IPS-20b (cell line): ENCODE measurements around the gene HCN2.

Experiments
- H3K27ac ChIP-seq: one replicate; pipeline ENCODE4 v1.5.1; 2013; ENCODE audit warnings: low read length
- H3K27me3 ChIP-seq: 2 replicates; pipeline ENCODE4 v1.6.1; 2013; ENCODE audit warnings: mild to moderate bottlenecking, low read length, inconsistent platforms; ENCODE audit not compliant: insufficient read depth
- H3K36me3 ChIP-seq: 2 replicates; pipeline ENCODE4 v1.6.1; 2013; ENCODE audit warnings: low read depth, mild to moderate bottlenecking, inconsistent platforms, low read length, moderate library complexity; ENCODE audit not compliant: insufficient read depth
- H3K4me1 ChIP-seq: 2 replicates; pipeline ENCODE4 v1.6.1; 2013; ENCODE audit warnings: mild to moderate bottlenecking, control low read depth, inconsistent platforms, low read length, moderate library complexity; ENCODE audit not compliant: insufficient read depth
- H3K4me3 ChIP-seq: 2 replicates; pipeline ENCODE4 v1.5.1; 2013; ENCODE audit warnings: mild to moderate bottlenecking, low read length, inconsistent platforms
- H3K9ac ChIP-seq: 2 replicates; pipeline ENCODE4 v1.6.1; 2013; ENCODE audit warnings: low read depth, mild to moderate bottlenecking, inconsistent platforms, low read length, moderate library complexity
- H3K9me3 ChIP-seq: 2 replicates; pipeline ENCODE4 v1.6.1; 2013; ENCODE audit warnings: mild to moderate bottlenecking, low read depth, low read length, inconsistent platforms; ENCODE audit not compliant: insufficient read depth

Gene HCN2

GRCh38 chr19:589693-590395, at the start of gene HCN2:
Gene HCN2 (plus strand): TSS chr19:589881. CDS start chr19:589946, 65 bp downstream.
- no peaks in the 10 kb centered on the region for H3K36me3 ChIP-seq
- H3K4me1 ChIP-seq: no peaks in the 10 kb centered on the region
- no peak within 1 kb of the TSS for H3K27ac ChIP-seq
- H3K27me3 ChIP-seq: peaks cover 53% of the 10 kb centered on the region
- H3K9ac ChIP-seq: no peak within 1 kb of the TSS
- H3K9me3 ChIP-seq: no peaks in the 10 kb centered on the region
- no peak within 1 kb of the TSS for H3K4me3 ChIP-seq

DNA sequence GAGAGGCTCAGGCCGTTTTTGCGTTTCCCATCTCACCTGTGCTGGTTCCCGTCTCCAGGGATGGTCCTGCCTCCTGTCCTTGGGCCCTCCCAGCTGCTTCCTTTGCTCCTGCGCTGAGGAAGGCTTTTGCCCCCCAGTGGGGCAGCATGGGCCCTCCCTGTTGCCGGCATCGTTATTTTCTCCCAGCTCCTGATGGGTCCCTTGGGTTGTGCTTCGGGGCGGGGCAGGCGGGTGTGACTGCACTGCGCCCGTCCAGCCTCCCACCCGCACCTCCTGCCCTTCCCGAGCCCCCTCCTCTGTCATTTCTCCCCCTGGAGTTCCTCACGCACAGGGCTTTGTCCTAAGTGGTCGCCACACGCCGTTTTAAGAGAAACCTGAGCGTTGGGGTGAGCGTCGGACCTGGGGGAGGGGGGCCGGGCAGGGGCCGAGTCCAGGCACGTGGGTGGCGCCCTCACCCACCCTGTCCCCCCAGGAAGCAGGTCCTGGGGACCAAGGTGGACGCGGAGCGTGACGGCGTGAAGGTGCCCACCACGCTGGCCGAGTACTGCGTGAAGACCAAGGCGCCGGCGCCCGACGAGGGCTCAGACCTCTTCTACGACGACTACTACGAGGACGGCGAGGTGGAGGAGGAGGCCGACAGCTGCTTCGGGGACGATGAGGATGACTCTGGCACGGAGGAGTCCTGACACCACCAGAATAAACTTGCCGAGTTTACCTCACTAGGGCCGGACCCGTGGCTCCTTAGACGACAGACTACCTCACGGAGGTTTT, 48.6 kb upstream of the HCN2 start:
- H3K27ac ChIP-seq: no peak overlapping the region
- H3K36me3 ChIP-seq: peaks cover 32% of the 10 kb centered on the region
- H3K4me3 ChIP-seq: no peak overlapping the region

GRCh38 chr19:541699-542098, 48.0 kb upstream of the HCN2 start:
- peaks cover 26% of the 10 kb centered on the region for H3K36me3 ChIP-seq
- H3K4me1 ChIP-seq: no peaks in the 10 kb centered on the region
- no peak overlapping the region for H3K4me3 ChIP-seq
- no peak overlapping the region for H3K9ac ChIP-seq
- H3K27ac ChIP-seq: no peak overlapping the region
- H3K27me3 ChIP-seq: no peaks in the 10 kb centered on the region
- no peaks in the 10 kb centered on the region for H3K9me3 ChIP-seq

More for the DNA sequence above, 48.6 kb upstream of the HCN2 start:
- no peaks in the 10 kb centered on the region for H3K9me3 ChIP-seq
- no peaks in the 10 kb centered on the region for H3K4me1 ChIP-seq
- no peak overlapping the region for H3K9ac ChIP-seq
- no peaks in the 10 kb centered on the region for H3K27me3 ChIP-seq

- H3K4me3 ChIP-seq: no peak overlapping the region
- H3K27me3 ChIP-seq: no peaks in the 10 kb centered on the region
- no peak overlapping the region for H3K9ac ChIP-seq
- H3K9me3 ChIP-seq: no peaks in the 10 kb centered on the region
- H3K4me1 ChIP-seq: no peaks in the 10 kb centered on the region
- no peak overlapping the region for H3K27ac ChIP-seq
- peaks cover 21% of the 10 kb centered on the region for H3K36me3 ChIP-seq
Measured at GRCh38 chr19:542173-542866, 47.4 kb upstream of the HCN2 start.

GRCh38 chr19:543910-544608, 45.6 kb upstream of the HCN2 start, which contains the start of gene GZMM:
Gene GZMM (plus strand): TSS chr19:544053. CDS start chr19:544072, 19 bp downstream.
- Histone ChIP-seq H3K4me3 (no peak within 1 kb of the TSS), H3K9me3 (no peaks in the 10 kb centered on the region), H3K27ac (no peak within 1 kb of the TSS), H3K4me1 (no peaks in the 10 kb centered on the region), H3K27me3 (no peaks in the 10 kb centered on the region), H3K36me3 (peaks cover 13% of the 10 kb centered on the region), H3K9ac (no peak within 1 kb of the TSS)

DNA sequence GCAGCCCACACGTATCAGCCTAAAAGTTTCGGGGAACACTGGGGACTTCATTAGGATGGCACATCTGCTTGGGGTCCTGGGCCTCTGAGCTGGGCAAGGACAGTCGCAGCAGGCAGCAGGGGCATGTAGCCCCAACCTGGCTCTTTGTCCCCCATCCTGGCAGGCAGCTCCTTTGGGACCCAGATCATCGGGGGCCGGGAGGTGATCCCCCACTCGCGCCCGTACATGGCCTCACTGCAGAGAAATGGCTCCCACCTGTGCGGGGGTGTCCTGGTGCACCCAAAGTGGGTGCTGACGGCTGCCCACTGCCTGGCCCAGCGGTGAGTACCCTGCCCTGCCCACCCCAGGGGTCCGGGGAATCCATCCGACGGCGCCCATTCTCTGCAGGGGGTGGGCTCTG, 42.6 kb upstream of the HCN2 start:
- H3K4me3 ChIP-seq: no peak overlapping the region
- H3K4me1 ChIP-seq: no peaks in the 10 kb centered on the region
- no peak overlapping the region for H3K27ac ChIP-seq

GRCh38 chr19:547836-548720, 41.6 kb upstream of the HCN2 start:
- H3K9ac ChIP-seq: no peak overlapping the region
- H3K27ac ChIP-seq: no peak overlapping the region
- no peak overlapping the region for H3K4me3 ChIP-seq
- H3K9me3 ChIP-seq: no peaks in the 10 kb centered on the region
- no peaks in the 10 kb centered on the region for H3K4me1 ChIP-seq
- no peaks in the 10 kb centered on the region; the same call in 1 of the 2 replicates for H3K27me3 ChIP-seq
- no peaks in the 10 kb centered on the region for H3K36me3 ChIP-seq

More for the DNA sequence above, 42.6 kb upstream of the HCN2 start:
- Histone ChIP-seq H3K9ac (no peak overlapping the region), H3K36me3 (peaks cover 5% of the 10 kb centered on the region; the same call in 1 of the 2 replicates), H3K27me3 (no peaks in the 10 kb centered on the region; the same call in 1 of the 2 replicates), H3K9me3 (no peaks in the 10 kb centered on the region)

GRCh38 chr19:548886-549830, 40.5 kb upstream of the HCN2 start:
- Histone ChIP-seq H3K9me3 (no peaks in the 10 kb centered on the region), H3K36me3 (no peaks in the 10 kb centered on the region), H3K9ac (no peak overlapping the region), H3K4me3 (no peak overlapping the region), H3K27me3 (no peaks in the 10 kb centered on the region; the same call in 1 of the 2 replicates), H3K4me1 (no peaks in the 10 kb centered on the region), H3K27ac (no peak overlapping the region)

GRCh38 chr19:554817-555216, 34.9 kb upstream of the HCN2 start:
- H3K4me1 ChIP-seq: no peaks in the 10 kb centered on the region

GRCh38 chr19:555474-555808, 34.2 kb upstream of the HCN2 start:
- Histone ChIP-seq H3K9ac (no peak overlapping the region), H3K36me3 (no peaks in the 10 kb centered on the region), H3K27ac (no peak overlapping the region), H3K4me1 (no peaks in the 10 kb centered on the region), H3K4me3 (no peak overlapping the region), H3K27me3 (no peaks in the 10 kb centered on the region; the same call in 1 of the 2 replicates), H3K9me3 (no peaks in the 10 kb centered on the region)

More at GRCh38 chr19:554817-555216, 34.9 kb upstream of the HCN2 start:
- Histone ChIP-seq H3K27ac (no peak overlapping the region), H3K27me3 (no peaks in the 10 kb centered on the region; the same call in 1 of the 2 replicates), H3K9ac (no peak overlapping the region), H3K36me3 (no peaks in the 10 kb centered on the region), H3K9me3 (no peaks in the 10 kb centered on the region), H3K4me3 (no peak overlapping the region)
